Smooth muscle cell (in vitro differentiated cells): ENCODE data around the gene CRIP1. TPM values are rescaled to one million over a fixed set of nuclear protein-coding genes. Genes with fewer than 3 reads are reported as not detected.
A peak's percentile ranks its signal among the peaks of the same experiment; 100 is the strongest.

Source experiments
- DNase-seq: peaks from one replicate; lab custom pipeline; 2025; ENCODE audit not compliant: unreplicated experiment; lab: John Stamatoyannopoulos, UW
- H2AFZ ChIP-seq: fragments of 200-600 bp; sonication (generic); 2 replicates; pipeline ENCODE4 v1.6.0; 2016; ENCODE audit warnings: antibody characterized with exemption, low read depth, mild to moderate bottlenecking
- H3F3A ChIP-seq: fragments of 200-600 bp; sonication (generic); 2 replicates; pipeline ENCODE4 v1.6.0; 2017; ENCODE audit warnings: antibody characterized with exemption, low read depth
- H3K27ac ChIP-seq: fragments of 200-600 bp; sonication (generic); 2 replicates; pipeline ENCODE4 v1.5.1; 2016; ENCODE audit warnings: low read depth, mild to moderate bottlenecking
- H3K27me3 ChIP-seq: fragments of 200-600 bp; sonication (generic); 2 replicates; pipeline ENCODE4 v1.6.1; 2016; ENCODE audit warnings: low read depth, mild to moderate bottlenecking
- H3K36me3 ChIP-seq: fragments of 200-600 bp; sonication (generic); 2 replicates; pipeline ENCODE4 v1.5.1; 2016; ENCODE audit warnings: low read depth
- H3K4me1 ChIP-seq: fragments of 200-600 bp; sonication (generic); 2 replicates; pipeline ENCODE4 v1.5.1; 2016; ENCODE audit warnings: low read depth
- H3K4me2 ChIP-seq: fragments of 200-600 bp; sonication (generic); 2 replicates; pipeline ENCODE4 v1.6.0; 2016; ENCODE audit warnings: mild to moderate bottlenecking
- H3K4me3 ChIP-seq: fragments of 200-600 bp; sonication (generic); 2 replicates; pipeline ENCODE4 v1.5.1; 2016; ENCODE audit warnings: mild to moderate bottlenecking
- H3K79me2 ChIP-seq: fragments of 200-600 bp; sonication (generic); 2 replicates; pipeline ENCODE4 v1.6.0; 2016; ENCODE audit warnings: low read depth, mild to moderate bottlenecking
- H3K9ac ChIP-seq: fragments of 200-600 bp; sonication (generic); 2 replicates; pipeline ENCODE4 v1.6.0; 2016; ENCODE audit warnings: low read depth
- H3K9me3 ChIP-seq: fragments of 200-600 bp; sonication (generic); replicated peaks from 2 replicates; pipeline ENCODE4 v1.5.1; 2016; ENCODE audit warnings: low read depth
- H4K20me1 ChIP-seq: fragments of 200-600 bp; sonication (generic); 2 replicates; pipeline ENCODE4 v1.6.0; 2016; ENCODE audit warnings: low read depth
- WGBS: methylation state at CpG from one replicate; pipeline ENCODE4 v1.1.7; 2016; ENCODE audit warnings: low lambda C conversion rate; 5-methylcytosine and 5-hydroxymethylcytosine counted together
- polyA plus RNA-seq: library from polyadenylated mRNA; unstranded; fragments of >200 nt; fragmentation: Nextera tagmentation; extraction: Ambion mirVana; gene quantifications from 2 replicates; pipeline ENCODE4 v1.2.1, GENCODE V29; 2016
- total RNA-seq: library from RNA; depleted of rRNA; stranded (reverse); fragments of >200 nt; gene quantifications from 2 replicates; pipeline ENCODE4 v1.2.3, GENCODE V29; 2014
- TF ChIP-seq, protein P1 (sequence below): fragments of 200-600 bp; sonication (generic); IDR thresholded peaks from 2 replicates; pipeline ENCODE4 v1.5.1; 2017; ENCODE audit warnings: borderline replicate concordance, mild to moderate bottlenecking, antibody characterized with exemption; ENCODE audit not compliant: insufficient read depth, poor library complexity, severe bottlenecking

CRIP1 gene
- total and polyA plus RNA-seq, 2 experiments from 2014 or later, result 4.9 to 31.8 TPM

DNA sequence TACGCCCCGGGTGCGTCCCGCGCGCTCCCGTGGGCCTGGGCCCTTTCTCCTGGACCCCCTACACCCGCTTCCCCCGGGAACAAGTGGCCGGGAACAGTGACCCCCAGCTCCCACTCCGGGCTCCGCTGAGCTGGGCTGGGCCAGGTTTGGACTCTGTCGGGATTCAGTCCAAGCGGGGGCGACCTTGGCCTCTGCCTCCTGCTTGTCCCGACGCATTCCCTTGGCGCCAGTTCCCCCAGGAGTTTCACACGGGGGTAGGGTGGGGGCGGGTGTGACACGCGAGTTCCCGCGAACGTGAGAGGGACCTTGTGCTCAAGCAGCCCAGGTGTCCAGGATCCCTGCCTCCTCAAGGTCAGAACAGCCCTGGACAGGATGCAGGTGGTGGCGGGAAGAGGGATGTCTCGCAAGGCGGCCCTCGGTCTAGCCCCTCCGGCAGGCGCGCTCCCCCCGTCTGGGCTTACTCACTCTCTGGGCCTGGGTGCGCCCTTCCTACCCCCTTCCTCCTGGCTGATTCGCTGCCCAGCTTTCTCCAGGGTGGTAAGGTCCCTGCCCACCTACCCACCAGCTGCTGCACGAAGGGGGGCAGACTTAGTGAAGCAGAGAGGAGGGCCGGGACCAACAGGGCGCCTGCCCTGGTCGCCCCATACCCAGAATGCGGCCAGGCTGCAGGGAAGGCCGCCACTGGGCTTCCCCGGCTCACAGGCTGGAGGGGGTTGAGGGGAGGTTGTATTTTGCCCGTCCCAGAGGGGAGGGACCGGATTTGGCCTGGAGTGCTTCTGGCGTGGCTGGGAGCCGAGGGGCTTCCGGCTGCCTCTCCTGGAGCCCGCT lies 11.2 kb upstream of the CRIP1 start:
- Histone ChIP-seq H3K27ac (no peak overlapping the region), H3K4me1 (peaks cover 12% of the 10 kb centered on the region), H3F3A (no peaks in the 10 kb centered on the region), H3K36me3 (no peaks in the 10 kb centered on the region), H3K27me3 (peaks cover 27% of the 10 kb centered on the region), H3K4me3 (peak overlapping the region; percentile 68), H3K4me2 (peak overlapping the region; percentile 96), H3K9me3 (no peaks in the 10 kb centered on the region), H3K9ac (peak overlapping the region; percentile 74), H2AFZ (no peak overlapping the region), H4K20me1 (peaks cover 6% of the 10 kb centered on the region), H3K79me2 (no peaks in the 10 kb centered on the region)
- 26% methylated on average over 37 of the region's 48 CpGs for WGBS
- no peak for DNase-seq
- TF ChIP-seq, protein P1, sequence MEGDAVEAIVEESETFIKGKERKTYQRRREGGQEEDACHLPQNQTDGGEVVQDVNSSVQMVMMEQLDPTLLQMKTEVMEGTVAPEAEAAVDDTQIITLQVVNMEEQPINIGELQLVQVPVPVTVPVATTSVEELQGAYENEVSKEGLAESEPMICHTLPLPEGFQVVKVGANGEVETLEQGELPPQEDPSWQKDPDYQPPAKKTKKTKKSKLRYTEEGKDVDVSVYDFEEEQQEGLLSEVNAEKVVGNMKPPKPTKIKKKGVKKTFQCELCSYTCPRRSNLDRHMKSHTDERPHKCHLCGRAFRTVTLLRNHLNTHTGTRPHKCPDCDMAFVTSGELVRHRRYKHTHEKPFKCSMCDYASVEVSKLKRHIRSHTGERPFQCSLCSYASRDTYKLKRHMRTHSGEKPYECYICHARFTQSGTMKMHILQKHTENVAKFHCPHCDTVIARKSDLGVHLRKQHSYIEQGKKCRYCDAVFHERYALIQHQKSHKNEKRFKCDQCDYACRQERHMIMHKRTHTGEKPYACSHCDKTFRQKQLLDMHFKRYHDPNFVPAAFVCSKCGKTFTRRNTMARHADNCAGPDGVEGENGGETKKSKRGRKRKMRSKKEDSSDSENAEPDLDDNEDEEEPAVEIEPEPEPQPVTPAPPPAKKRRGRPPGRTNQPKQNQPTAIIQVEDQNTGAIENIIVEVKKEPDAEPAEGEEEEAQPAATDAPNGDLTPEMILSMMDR, result no peak

DNA sequence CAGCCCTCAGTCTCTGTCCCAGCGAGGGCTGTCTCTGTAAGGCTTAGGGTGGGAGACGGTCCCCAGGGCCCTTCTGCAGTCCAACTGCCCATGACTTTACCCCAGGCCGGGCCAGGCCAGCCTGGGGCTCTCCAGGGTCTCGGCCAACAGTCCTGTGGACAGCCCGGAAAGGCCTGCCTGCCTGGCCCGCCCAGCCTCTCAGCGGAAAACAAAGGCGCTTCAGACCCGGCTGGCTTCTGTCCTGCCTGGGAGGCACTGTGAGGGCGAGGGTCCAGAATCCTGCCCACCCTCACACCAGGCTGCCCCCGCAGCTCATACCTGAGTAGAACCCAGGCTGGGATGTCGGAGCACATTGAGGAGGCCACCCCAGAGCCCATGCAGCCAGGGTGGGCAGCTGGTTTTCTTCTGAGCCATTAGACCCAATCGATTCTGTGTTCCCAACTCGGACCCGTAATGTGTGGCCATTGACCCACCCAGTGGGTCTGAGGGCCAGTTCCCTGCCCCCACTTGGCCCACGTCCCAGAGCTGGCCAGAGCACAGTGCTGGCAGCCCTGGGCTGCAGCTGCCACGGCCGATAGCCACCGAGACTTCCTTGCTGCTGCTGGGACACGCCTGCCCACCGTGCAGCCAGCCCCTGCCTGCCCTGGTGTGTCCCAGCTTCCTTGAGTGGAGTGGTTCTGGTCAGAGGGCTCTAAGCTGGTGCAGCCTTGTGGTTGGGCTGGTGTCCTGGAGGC lies 10.4 kb upstream of the CRIP1 start:
- no peak overlapping the region for H3K9ac ChIP-seq
- H3K27me3 ChIP-seq, result peaks cover 27% of the 10 kb centered on the region
- DNase-seq, result no peak
- H3K36me3 ChIP-seq, result no peaks in the 10 kb centered on the region
- WGBS, result 68% methylated on average over 21 of the region's 21 CpGs
- H3K79me2 ChIP-seq, result no peaks in the 10 kb centered on the region
- H3K9me3 ChIP-seq, result no peaks in the 10 kb centered on the region
- TF ChIP-seq, protein P1, result no peak
- no peak overlapping the region for H2AFZ ChIP-seq
- H3F3A ChIP-seq, result no peaks in the 10 kb centered on the region
- H3K4me1 ChIP-seq, result peaks cover 15% of the 10 kb centered on the region
- H3K4me3 ChIP-seq, result no peak overlapping the region
- peaks cover 1% of the 10 kb centered on the region for H4K20me1 ChIP-seq
- no peak overlapping the region for H3K27ac ChIP-seq
- H3K4me2 ChIP-seq, result peak overlapping the region; percentile 96

DNA sequence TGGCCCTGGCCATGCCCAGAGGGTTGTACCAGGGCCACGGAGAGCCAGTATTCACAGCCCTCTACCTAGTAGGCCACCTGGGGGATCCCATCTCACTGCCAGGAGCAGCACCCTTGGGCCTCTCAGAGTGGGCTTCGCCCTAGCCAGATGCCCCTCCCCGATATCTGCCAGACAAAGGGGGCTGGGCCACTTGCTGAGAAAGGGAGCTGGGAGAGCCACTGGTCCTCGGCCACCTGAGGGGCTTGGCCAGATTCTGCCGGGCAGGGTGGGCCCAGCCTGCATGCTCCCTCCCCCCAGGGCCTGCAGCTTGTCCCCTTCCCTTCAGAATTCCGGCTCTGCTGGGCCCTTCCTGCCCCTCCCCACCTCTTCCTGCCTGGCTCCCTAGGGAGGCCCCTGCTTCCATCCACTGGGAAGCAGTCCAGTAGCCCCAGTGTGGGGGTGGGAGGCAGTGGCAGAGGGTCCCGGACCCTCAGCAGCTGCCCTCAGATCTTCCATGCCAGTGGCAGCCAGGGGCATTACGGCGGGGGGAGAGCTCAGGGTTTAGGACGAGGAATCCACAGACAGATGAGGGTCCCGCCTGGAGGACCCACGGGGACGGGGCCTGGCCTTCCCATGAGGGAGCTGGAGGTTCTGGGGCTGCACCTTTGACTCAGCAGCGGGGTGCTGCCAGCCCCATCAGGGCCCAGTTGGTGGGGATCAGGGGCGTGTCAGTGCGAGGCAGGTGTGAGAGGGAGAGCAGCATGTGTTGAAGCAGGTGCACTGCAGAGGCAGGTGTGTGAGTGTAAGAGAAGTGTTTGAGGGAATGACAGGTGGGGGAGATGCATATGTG lies 9.6 kb upstream of the CRIP1 start:
- WGBS, result 80% methylated on average over 16 of the region's 16 CpGs
- peaks cover 18% of the 10 kb centered on the region for H3K4me1 ChIP-seq
- H3K4me2 ChIP-seq, result peak overlapping the region; percentile 96
- H3K27ac ChIP-seq, result no peak overlapping the region
- no peak for DNase-seq
- no peaks in the 10 kb centered on the region for H3K79me2 ChIP-seq
- H3K9ac ChIP-seq, result no peak overlapping the region
- H3K9me3 ChIP-seq, result no peaks in the 10 kb centered on the region
- H3F3A ChIP-seq, result no peaks in the 10 kb centered on the region
- no peak overlapping the region for H2AFZ ChIP-seq
- TF ChIP-seq, protein P1, result no peak
- H3K36me3 ChIP-seq, result no peaks in the 10 kb centered on the region
- H3K4me3 ChIP-seq, result no peak overlapping the region
- H3K27me3 ChIP-seq, result peaks cover 27% of the 10 kb centered on the region
- H4K20me1 ChIP-seq, result no peaks in the 10 kb centered on the region
